GM18861 (cell line): Measurements from ENCODE around the gene CEP85L.
"Not testable (repeated sequence)": the region's sequence is repeated elsewhere in the genome, so short reads cannot be mapped to it uniquely, and the experiment has no call there.

Experiments used
- ATAC-seq: cut with Tn5 transposase; IDR thresholded peaks from one replicate; pipeline ENCODE4 v1.9.1; 2021; ENCODE audit not compliant: unreplicated experiment

CEP85L gene

DNA sequence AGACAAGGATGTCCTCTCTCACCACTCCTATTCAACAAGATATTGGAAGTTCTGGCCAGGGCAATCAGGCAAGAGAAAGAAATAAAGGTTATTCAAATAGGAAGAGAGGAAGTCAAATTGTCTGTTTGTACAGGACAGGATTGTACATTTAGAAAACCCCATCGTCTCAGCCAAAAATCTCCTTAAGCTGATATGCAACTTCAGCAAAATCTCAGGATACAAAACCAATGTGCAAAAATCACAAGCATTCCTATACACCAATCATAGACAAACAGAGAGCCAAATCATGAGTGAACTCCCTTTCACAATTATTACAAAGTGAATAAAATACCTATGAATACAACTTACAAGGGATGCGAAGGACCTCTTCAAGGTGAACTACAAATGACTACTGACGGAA lies 217.2 kb downstream of the CEP85L start:
- not testable (repeated sequence) for ATAC-seq

GRCh38 chr6:118421312-118421711 lies 230.1 kb downstream of the CEP85L start:
- ATAC-seq: not testable (repeated sequence)

- ATAC-seq: no peak
Measured at GRCh38 chr6:118419448-118420394, 231.7 kb downstream of the CEP85L start.
